ENCODE measurements around the gene CSF2. TPM values are rescaled to one million over a fixed set of nuclear protein-coding genes. Genes with fewer than 3 reads are reported as not detected.

The CSF2 gene
- total RNA-seq, 2 experiments from 2014 or later = 0.30 TPM; not detected in 1

DNA sequence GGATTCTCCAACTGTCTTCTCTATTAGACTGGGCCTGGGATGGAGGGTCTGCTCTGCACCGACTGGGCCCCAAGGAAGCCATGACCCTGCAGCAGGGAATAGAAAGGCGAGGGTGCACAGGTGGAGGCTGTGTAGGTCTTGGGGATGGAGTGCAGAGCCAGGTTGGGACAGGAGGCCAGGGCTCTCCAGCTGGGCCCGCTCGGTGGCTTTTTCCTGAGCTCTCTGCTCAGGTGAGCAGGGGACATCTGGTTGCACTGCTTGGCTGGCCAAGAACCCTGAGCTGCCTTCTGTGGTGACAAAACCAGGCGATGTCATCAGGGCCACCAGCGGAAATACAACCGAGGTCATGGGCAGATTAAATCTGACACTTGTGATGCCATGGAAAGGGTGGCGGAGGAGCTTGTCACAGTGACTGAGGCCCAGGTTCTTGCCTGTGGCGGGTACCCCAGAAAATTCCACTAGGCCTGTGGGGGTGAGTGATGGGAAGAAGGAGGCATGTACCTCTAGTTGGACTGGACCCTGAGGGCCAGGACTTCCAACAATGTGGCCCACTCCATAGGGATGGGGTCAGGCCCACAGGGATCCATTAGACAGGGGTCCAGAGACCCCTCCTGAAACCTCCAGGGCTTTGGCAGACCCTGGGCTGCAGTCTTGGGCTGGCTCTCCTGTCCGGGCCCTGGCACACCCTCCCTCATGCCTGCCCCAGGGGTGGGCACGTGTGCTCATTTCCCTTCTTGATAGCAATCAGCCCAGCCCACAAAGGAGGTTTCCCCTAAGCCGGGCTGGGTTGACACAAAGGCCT is 17.6 kb upstream of the CSF2 start:
- Mint-ChIP-seq H3K36me3 (ENCODE audit: low read depth) (no peaks in the 10 kb centered on the region), H3K27ac (no peak overlapping the region), H3K4me3 (no peak overlapping the region), H3K27me3 (ENCODE audit: low read depth) (no peaks in the 10 kb centered on the region), H3K9me3 (no peaks in the 10 kb centered on the region), H3K4me1 (ENCODE audit: low read depth) (peaks cover 7% of the 10 kb centered on the region)
- CTCF ChIA-PET = interaction anchor here (1.4 kb wide), 1 partner anchor 9 kb away, joined by 5 read pairs; no protein-coding TSS in a partner anchor
- intact Hi-C loops (cut with micrococcal nuclease) = no loop called here
- no peak for DNase-seq

DNA sequence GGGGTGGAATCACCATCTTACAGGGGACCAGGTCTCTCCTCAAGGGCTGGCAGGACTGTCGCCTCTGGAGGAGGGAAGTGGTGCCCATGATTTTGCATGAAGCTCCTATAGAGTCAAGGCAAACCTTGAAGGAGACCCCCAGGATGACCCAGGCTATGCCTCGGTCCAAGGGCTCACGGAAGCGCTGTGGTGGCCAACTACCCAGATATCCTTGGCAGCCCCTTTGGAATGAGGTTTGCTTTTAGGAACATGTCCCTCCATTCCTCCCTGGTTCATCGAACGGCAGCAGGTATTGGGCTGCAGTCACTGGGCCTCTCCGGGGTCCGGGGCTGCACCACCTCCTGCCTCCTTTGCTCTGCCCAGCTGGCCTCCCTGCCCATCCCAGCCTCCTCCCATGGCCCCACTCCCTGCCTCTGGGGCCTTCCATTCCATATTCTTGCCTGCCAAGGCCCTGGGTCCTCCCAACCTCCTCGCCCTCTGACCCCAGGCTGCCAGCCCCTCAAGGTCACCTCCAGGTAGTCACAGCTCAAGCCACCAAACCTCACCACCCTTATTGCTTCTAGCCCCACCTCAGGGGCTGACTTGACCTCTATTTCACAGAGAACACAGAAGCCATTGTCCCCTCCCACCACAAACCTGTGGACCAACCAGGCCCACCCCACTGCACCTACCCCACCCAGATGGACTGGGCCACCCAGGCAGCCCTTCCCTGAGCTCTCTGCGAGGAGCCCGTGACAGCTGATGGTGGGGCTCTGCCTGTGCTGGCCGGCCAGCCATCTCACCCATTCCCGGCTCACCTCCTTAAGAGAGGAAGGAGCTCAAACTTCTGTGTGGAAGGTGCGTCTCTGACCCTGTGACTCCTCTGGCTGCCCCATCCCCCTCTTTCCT is 16.7 kb upstream of the CSF2 start:
- H3K4me3 Mint-ChIP-seq = no peak overlapping the region
- CTCF ChIA-PET = interaction anchor here (0.6 kb wide), 1 partner anchor 641 kb away, joined by 3 read pairs; no protein-coding TSS in a partner anchor
- H3K4me1 Mint-ChIP-seq (ENCODE audit: low read depth) = peaks cover 7% of the 10 kb centered on the region
- no peak for DNase-seq
- H3K27me3 Mint-ChIP-seq (ENCODE audit: low read depth) = no peaks in the 10 kb centered on the region
- no peaks in the 10 kb centered on the region for H3K9me3 Mint-ChIP-seq
- H3K36me3 Mint-ChIP-seq (ENCODE audit: low read depth) = no peaks in the 10 kb centered on the region
- no peak overlapping the region for H3K27ac Mint-ChIP-seq
- intact Hi-C loops (cut with micrococcal nuclease) = no loop called here

DNA sequence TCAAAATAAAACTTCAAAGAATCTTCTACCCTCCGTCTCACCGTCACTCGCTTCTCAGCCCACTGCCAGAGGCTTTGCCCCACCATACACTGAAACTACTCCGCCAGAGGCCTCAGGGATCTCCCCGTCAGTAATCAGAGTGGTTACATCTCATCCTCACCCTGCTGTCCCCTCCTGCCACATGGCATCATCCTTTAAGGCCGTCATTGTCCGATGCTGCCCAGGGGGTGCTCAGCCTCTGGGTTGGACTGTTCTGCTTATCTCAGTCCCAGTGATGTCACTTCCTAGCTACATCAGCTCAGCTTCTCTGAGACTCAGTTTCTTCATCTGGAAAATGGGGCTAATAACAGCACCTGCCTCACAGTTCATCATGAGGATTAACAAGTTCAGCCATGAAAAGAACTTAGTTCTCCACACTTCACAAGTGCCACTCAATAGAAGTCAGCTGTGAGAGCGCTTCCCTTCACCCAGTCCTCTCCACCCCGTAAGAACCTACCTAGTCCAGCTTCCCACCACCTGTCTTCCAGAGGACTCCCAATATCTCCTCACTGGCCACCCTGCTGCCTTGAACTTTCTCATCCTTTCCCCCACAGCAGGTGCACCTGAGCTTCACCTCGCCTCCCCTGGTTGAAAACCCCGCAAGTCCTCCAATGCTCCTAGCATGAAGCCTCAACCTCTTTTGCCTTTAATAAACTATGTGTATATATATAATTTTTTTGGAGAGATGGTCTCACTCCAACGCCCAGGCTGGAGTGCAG is 15.9 kb upstream of the CSF2 start:
- intact Hi-C loops (cut with micrococcal nuclease) = no loop called here
- Mint-ChIP-seq H3K27me3 (ENCODE audit: low read depth) (no peaks in the 10 kb centered on the region), H3K36me3 (ENCODE audit: low read depth) (no peaks in the 10 kb centered on the region), H3K4me3 (no peak overlapping the region), H3K4me1 (ENCODE audit: low read depth) (peaks cover 7% of the 10 kb centered on the region), H3K9me3 (no peaks in the 10 kb centered on the region), H3K27ac (no peak overlapping the region)
- CTCF ChIA-PET = no interaction called here
- no peak for DNase-seq

DNA sequence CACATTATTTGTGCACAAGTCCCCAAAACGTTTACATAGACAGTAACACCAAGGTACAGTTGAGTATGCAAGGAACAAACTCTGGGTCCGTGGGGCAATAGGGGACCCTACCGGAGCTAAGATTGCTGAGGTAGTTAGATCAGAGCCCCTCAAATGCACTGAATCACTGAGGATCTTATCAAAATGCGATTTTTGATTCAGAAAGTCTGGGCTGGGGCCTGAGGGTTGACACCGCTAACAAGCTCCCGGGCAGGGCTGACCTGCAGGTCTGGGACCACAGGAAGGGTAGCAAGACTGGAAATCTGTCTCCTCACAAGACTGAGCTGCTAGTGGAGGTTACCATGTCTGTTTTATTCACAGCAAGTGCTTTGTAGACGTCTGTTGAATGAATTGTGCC is 14.9 kb upstream of the CSF2 start:
- no peak for DNase-seq
- CTCF ChIA-PET = no interaction called here
- intact Hi-C loops (cut with micrococcal nuclease) = no loop called here
- no peak overlapping the region for H3K4me3 Mint-ChIP-seq
- H3K27me3 Mint-ChIP-seq (ENCODE audit: low read depth) = no peaks in the 10 kb centered on the region
- no peaks in the 10 kb centered on the region for H3K36me3 Mint-ChIP-seq (ENCODE audit: low read depth)
- H3K4me1 Mint-ChIP-seq (ENCODE audit: low read depth) = peaks cover 10% of the 10 kb centered on the region
- H3K27ac Mint-ChIP-seq = no peak overlapping the region
- no peaks in the 10 kb centered on the region for H3K9me3 Mint-ChIP-seq

DNA sequence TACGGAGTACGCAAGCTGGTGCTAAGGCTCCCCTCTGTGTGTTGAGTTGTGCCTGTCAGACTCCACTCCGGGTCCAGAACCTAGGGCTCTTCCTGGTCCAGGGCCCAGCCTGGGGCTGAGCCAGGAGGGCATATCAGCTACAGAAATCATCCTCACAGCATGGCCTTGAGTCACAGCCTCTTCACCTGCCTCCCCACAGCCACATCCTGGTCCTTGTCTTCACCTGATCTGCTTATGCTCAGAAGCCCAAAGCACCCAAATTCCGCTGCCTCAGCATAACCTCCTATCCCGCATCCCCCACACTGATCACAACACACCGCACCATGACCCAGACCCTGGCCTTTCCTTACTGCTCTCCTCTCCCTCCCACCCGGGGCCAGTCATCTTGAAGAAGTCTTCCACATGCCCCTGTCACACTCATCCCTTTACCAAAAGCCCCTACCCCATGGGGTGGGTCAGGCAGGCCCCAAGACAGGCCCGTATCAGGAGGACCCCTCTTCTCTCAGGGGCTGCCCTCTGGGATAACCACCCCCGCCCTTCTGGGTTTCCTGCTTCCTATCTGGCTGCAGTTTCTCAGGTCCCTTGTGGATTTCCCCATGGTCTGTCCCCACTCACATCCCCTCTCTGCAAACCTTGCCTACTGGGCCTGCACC is 14.4 kb upstream of the CSF2 start:
- CTCF ChIA-PET = no interaction called here
- Mint-ChIP-seq H3K27ac (no peak overlapping the region), H3K9me3 (no peaks in the 10 kb centered on the region), H3K4me1 (ENCODE audit: low read depth) (peaks cover 10% of the 10 kb centered on the region), H3K27me3 (ENCODE audit: low read depth) (no peaks in the 10 kb centered on the region), H3K4me3 (no peak overlapping the region), H3K36me3 (ENCODE audit: low read depth) (no peaks in the 10 kb centered on the region)
- intact Hi-C loops (cut with micrococcal nuclease) = no loop called here
- peak; percentile 6 for DNase-seq

DNA sequence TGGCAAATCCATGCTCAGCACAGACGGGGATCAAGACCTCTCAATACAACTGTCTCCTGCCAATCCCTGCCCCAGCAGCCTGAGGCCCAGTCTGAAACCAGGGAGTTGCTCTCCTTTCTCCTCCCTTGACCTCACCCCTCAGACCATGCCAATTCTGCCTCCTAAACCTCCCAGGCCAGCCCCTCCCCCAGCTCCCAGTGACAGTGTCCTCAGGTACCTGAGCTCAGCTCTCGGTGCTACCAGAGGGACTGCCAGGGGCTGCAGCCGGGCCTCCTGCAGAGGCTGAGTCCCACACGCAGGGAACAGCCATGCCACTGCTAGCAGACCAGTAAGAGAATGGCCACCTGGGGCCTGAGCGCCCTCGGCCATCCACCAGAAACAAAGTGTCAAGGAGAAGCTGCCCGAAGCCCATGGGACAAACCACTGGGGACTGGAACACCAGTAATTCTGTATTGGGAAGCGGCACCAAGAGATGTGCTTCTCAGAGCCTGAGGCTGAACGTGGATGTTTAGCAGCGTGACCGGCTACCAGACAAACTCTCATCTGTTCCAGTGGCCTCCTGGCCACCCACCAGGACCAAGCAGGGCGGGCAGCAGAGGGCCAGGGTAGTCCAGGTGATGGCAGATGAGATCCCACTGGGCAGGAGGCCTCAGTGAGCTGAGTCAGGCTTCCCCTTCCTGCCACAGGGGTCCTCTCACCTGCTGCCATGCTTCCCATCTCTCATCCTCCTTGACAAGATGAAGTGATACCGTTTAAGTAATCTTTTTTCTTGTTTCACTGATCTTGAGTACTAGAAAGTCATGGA is 13.7 kb upstream of the CSF2 start:
- no peak overlapping the region for H3K4me3 Mint-ChIP-seq
- H3K27me3 Mint-ChIP-seq (ENCODE audit: low read depth) = no peaks in the 10 kb centered on the region
- no peaks in the 10 kb centered on the region for H3K9me3 Mint-ChIP-seq
- CTCF ChIA-PET = interaction anchor here (1.4 to 3.8 kb wide), 2 partner anchors 52 to 471 kb away, joined by 5 to 20 read pairs; no protein-coding TSS in a partner anchor
- peaks cover 14% of the 10 kb centered on the region for H3K4me1 Mint-ChIP-seq (ENCODE audit: low read depth)
- no peak for DNase-seq
- intact Hi-C loops (cut with micrococcal nuclease) = loop anchor here (5.0 kb wide), 2 partner anchors 263 to 307 kb away; partner anchors contain the start of genes FNIP1 and SLC22A5
- no peak overlapping the region for H3K27ac Mint-ChIP-seq
- no peaks in the 10 kb centered on the region for H3K36me3 Mint-ChIP-seq (ENCODE audit: low read depth)

DNA sequence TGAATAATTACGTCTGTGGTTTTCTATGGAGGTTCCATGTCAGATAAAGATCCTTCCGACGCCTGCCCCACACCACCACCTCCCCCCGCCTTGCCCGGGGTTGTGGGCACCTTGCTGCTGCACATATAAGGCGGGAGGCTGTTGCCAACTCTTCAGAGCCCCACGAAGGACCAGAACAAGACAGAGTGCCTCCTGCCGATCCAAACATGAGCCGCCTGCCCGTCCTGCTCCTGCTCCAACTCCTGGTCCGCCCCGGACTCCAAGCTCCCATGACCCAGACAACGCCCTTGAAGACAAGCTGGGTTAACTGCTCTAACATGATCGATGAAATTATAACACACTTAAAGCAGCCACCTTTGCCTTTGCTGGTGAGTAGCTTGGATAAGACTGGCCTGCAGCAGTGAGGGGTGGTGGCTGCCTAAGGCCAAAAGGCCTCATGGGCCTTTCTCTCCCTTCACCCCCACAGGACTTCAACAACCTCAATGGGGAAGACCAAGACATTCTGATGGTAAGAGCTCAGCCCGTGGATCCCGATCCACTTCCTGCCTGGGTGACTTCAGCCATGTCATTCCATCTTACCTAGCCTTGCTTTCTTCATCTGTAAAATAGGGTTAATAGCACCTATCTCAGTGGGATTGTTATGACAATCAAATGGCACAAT is 13.0 kb upstream of the CSF2 start, which contains the start of gene IL3:
TSS of gene IL3 (plus strand) at position 155 of the 661 bp plus-strand sequence. CDS start at position 207, 52 bp downstream.
- H3K4me3 Mint-ChIP-seq = no peak within 1 kb of the TSS
- H3K4me1 Mint-ChIP-seq (ENCODE audit: low read depth) = peaks cover 20% of the 10 kb centered on the region
- DNase-seq = no peak

DNA sequence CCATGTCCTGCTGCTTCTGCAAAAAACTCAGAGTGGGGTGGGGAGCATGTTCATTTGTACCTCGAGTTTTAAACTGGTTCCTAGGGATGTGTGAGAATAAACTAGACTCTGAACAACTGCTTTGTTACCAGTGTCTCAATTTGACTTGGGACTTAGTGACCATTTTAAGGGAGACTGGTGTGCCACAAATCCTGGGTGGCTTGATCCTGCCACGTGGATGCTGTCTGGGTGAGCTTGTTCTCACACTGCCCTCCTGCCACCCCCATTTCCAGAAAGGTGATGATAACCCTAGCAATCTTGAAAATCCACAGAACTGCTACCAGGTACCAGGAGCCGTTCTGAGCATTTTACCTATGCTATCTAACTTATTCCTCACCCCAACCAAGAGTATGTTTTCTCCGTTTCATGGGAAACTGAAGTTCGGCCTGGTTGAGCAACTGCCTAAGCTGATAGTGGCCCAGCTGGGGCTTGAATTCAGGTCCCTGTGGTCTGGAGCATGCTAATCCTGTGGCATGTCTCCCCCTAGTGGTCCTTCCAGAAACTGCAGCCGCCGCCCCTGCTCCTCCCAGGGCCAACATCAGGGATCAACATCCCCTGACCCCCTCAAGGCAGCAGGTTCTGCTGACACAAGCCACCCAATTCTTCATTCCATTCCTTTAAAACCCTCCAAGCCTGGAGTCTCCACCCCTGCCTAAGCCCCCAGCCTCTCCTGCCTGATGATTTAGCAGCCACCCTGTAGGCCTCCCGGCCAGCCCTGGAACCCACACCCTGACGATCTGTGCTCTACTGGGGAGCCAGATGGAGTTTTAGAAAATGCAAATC is 10.3 kb upstream of the CSF2 start:
- Mint-ChIP-seq H3K9me3 (no peaks in the 10 kb centered on the region), H3K36me3 (ENCODE audit: low read depth) (no peaks in the 10 kb centered on the region), H3K27ac (no peak overlapping the region), H3K4me1 (ENCODE audit: low read depth) (peaks cover 13% of the 10 kb centered on the region), H3K27me3 (ENCODE audit: low read depth) (no peaks in the 10 kb centered on the region), H3K4me3 (no peak overlapping the region)
- DNase-seq = peak; percentile 90
- intact Hi-C loops (cut with micrococcal nuclease) = loop anchor here (1.0 to 5.0 kb wide), 7 partner anchors 43 to 640 kb away; partner anchors contain the start of genes FNIP1 and SLC22A5
- CTCF ChIA-PET = interaction anchor here (0.5 to 4.8 kb wide), 37 partner anchors 9 to 655 kb away, joined by 3 to 30 read pairs (median 4); no protein-coding TSS in a partner anchor

More for the DNA sequence above, 13.0 kb upstream of the CSF2 start, which contains the start of gene IL3:
- Mint-ChIP-seq H3K9me3 (no peaks in the 10 kb centered on the region), H3K27me3 (ENCODE audit: low read depth) (no peaks in the 10 kb centered on the region), H3K36me3 (ENCODE audit: low read depth) (no peaks in the 10 kb centered on the region), H3K27ac (no peak within 1 kb of the TSS)
- intact Hi-C loops (cut with micrococcal nuclease) = loop anchor here (5.0 kb wide), 2 partner anchors 263 to 307 kb away; partner anchors contain the start of genes FNIP1 and SLC22A5
- CTCF ChIA-PET = interaction anchor here (1.4 to 4.8 kb wide), 4 partner anchors 53 to 471 kb away, joined by 5 to 30 read pairs (median 15); no protein-coding TSS in a partner anchor

DNA sequence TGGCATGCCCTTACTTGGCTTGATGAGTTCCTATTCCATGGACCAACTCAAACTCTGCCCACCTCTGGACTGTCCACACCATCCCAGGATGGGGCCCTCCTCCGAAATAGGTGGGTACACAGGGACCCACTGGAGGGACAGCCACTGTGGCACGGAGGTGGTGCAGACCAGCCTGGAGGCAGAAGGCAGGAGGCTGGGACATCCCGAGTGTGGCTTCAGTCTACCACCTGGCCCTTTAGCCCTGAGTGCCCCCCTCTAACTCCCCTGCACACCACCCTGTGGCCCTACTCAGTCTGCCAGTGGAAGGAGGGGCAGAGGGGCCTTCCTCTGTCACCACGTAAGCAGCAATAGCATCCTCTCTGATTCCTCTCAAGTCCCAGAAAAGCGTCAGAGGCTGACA is 9.4 kb upstream of the CSF2 start:
- CTCF ChIA-PET = interaction anchor here (1.1 to 4.8 kb wide), 18 partner anchors 11 to 474 kb away, joined by 3 to 30 read pairs (median 6); no protein-coding TSS in a partner anchor
- intact Hi-C loops (cut with micrococcal nuclease) = loop anchor here (1.0 to 5.0 kb wide), 5 partner anchors 174 to 437 kb away; partner anchors contain the start of genes FNIP1 and SLC22A5
- no peak for DNase-seq
- Mint-ChIP-seq H3K27ac (no peak overlapping the region), H3K9me3 (no peaks in the 10 kb centered on the region), H3K4me3 (no peak overlapping the region), H3K36me3 (ENCODE audit: low read depth) (no peaks in the 10 kb centered on the region), H3K4me1 (ENCODE audit: low read depth) (peaks cover 13% of the 10 kb centered on the region), H3K27me3 (ENCODE audit: low read depth) (no peaks in the 10 kb centered on the region)
